Measurements from ENCODE around the gene SEPTIN6. TPM values are rescaled to one million over a fixed set of nuclear protein-coding genes. Genes with fewer than 3 reads are reported as not detected.
A peak's percentile ranks its signal among the peaks of the same experiment; 100 is the strongest.

Gene SEPTIN6
- total RNA-seq, 1 donor from 2014 or later = 24.7 TPM

DNA sequence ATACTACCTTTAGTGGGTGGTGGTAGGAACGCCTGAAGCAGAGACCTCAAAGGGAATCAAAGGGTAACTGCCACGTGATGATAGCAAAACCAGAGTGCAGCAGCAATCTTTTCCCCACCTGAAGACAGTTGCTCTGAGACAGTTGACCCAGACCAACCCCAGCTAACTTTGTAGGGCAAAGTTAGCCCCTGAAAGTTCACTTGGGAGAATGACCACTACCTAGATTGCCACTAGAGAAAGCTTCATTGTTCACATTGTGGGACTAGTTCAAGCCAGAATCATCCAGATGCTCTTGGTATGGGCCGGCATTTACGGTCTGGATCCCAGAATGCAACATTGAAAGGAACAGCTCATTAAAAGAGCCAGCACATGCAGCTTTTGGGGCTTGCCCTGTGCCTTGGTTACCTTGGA is 4.1 kb downstream of the SEPTIN6 start:
- no peak overlapping the region for H3K27ac Mint-ChIP-seq (ENCODE audit: unreplicated experiment)

DNA sequence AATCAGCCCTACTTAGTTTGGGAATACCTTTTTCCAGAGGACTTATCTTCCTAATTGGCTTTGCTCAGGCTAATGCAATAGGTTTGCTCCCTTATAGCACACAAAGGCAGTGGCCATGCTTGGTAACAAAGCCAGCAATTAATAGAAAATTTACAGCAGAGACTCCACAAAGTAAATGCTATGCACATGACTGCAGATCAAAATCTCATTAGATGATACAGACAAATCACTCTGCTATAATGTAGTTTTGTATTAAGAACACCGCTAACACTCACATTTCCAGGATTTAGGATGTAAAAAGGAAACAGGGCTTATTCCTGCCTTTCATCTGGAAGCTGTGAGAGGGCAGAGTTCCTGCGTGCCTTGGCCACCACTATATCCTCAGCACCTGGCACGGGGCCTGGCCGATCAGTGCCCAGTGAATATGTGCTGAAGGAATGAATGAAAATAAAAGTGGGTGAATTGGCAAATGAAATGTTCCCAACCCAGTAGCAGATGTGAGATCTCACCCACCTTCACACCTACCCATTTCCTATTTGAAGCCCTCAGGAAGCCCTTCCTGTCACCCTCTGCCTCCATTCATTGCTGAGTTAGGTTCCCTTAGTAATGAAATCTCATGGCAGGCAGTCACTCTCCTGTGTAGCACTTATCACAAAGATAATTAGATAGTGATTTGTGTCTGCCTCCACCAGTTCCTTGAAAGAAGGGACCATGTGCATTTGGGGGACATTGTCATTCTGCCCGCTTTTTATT is 5.1 kb downstream of the SEPTIN6 start:
- Mint-ChIP-seq H3K4me1 (ENCODE audit: low read depth, unreplicated experiment) (peaks cover 8% of the 10 kb centered on the region), H3K9me3 (ENCODE audit: unreplicated experiment) (no peaks in the 10 kb centered on the region), H3K27ac (ENCODE audit: unreplicated experiment) (no peak overlapping the region), H3K4me3 (ENCODE audit: unreplicated experiment) (no peak overlapping the region), H3K36me3 (ENCODE audit: low read depth, unreplicated experiment) (no peaks in the 10 kb centered on the region), H3K27me3 (ENCODE audit: low read depth, unreplicated experiment) (no peaks in the 10 kb centered on the region)
- Histone ChIP-seq H3K4me3 (ENCODE audit: insufficient read depth, low read depth, low read length) (no peak overlapping the region), H3K4me2 (ENCODE audit: low read length) (no peak overlapping the region), H3K4me1 (ENCODE audit: insufficient read depth, low read length) (no peaks in the 10 kb centered on the region), H4K20me1 (ENCODE audit: insufficient read depth, low read length) (no peaks in the 10 kb centered on the region), H2AFZ (ENCODE audit: low read depth, low read length) (no peak overlapping the region), H3K79me2 (ENCODE audit: insufficient read depth, low read length) (no peaks in the 10 kb centered on the region), H3K9ac (ENCODE audit: low read length) (no peak overlapping the region), H3K27ac (ENCODE audit: low read depth, low read length) (no peak overlapping the region), H3K9me3 (ENCODE audit: insufficient read depth, low read depth, low read length) (no peaks in the 10 kb centered on the region), H3K36me3 (ENCODE audit: insufficient read depth, low read length) (no peaks in the 10 kb centered on the region), H3K27me3 (ENCODE audit: insufficient read depth, low read length) (no peaks in the 10 kb centered on the region)
- DNase-seq (ENCODE audit: low read depth) (no peak), FAIRE-seq (peak; percentile 9)
- TF ChIP-seq CTCF (IDR thresholded peaks at IDR 0.05; ENCODE audit: insufficient read depth, low read depth, low read length) = no peak
- TF ChIP-seq EZH2 (IDR thresholded peaks at IDR 0.05; ENCODE audit: insufficient read depth, low read length) = no peak

More for the DNA sequence above, 4.1 kb downstream of the SEPTIN6 start:
- no peak overlapping the region for H3K4me3 ChIP-seq (ENCODE audit: insufficient read depth, low read depth, low read length)
- H3K36me3 Mint-ChIP-seq (ENCODE audit: low read depth, unreplicated experiment) = no peaks in the 10 kb centered on the region
- H2AFZ ChIP-seq (ENCODE audit: low read depth, low read length) = no peak overlapping the region
- no peaks in the 10 kb centered on the region for H4K20me1 ChIP-seq (ENCODE audit: insufficient read depth, low read length)
- H3K4me3 Mint-ChIP-seq (ENCODE audit: unreplicated experiment) = no peak overlapping the region
- no peaks in the 10 kb centered on the region for H3K4me1 ChIP-seq (ENCODE audit: insufficient read depth, low read length)
- H3K27ac ChIP-seq (ENCODE audit: low read depth, low read length) = no peak overlapping the region
- no peaks in the 10 kb centered on the region for H3K27me3 Mint-ChIP-seq (ENCODE audit: low read depth, unreplicated experiment)
- FAIRE-seq (peak; percentile 75), DNase-seq (ENCODE audit: low read depth) (no peak)
- H3K9me3 Mint-ChIP-seq (ENCODE audit: unreplicated experiment) = no peaks in the 10 kb centered on the region
- H3K9me3 ChIP-seq (ENCODE audit: insufficient read depth, low read depth, low read length) = no peaks in the 10 kb centered on the region
- no peaks in the 10 kb centered on the region for H3K27me3 ChIP-seq (ENCODE audit: insufficient read depth, low read length)
- H3K36me3 ChIP-seq (ENCODE audit: insufficient read depth, low read length) = no peaks in the 10 kb centered on the region
- peaks cover 8% of the 10 kb centered on the region for H3K4me1 Mint-ChIP-seq (ENCODE audit: low read depth, unreplicated experiment)
- H3K4me2 ChIP-seq (ENCODE audit: low read length) = no peak overlapping the region
- H3K9ac ChIP-seq (ENCODE audit: low read length) = no peak overlapping the region
- TF ChIP-seq EZH2 (IDR thresholded peaks at IDR 0.05; ENCODE audit: insufficient read depth, low read length) = no peak
- no peak for TF ChIP-seq CTCF (IDR thresholded peaks at IDR 0.05; ENCODE audit: insufficient read depth, low read depth, low read length)
- H3K79me2 ChIP-seq (ENCODE audit: insufficient read depth, low read length) = no peaks in the 10 kb centered on the region

- FAIRE-seq = no peak
- Mint-ChIP-seq H3K4me1 (ENCODE audit: low read depth, unreplicated experiment) (peaks cover 8% of the 10 kb centered on the region), H3K9me3 (ENCODE audit: unreplicated experiment) (no peaks in the 10 kb centered on the region), H3K27me3 (ENCODE audit: low read depth, unreplicated experiment) (no peaks in the 10 kb centered on the region), H3K36me3 (ENCODE audit: low read depth, unreplicated experiment) (no peaks in the 10 kb centered on the region), H3K4me3 (ENCODE audit: unreplicated experiment) (no peak overlapping the region), H3K27ac (ENCODE audit: unreplicated experiment) (no peak overlapping the region)
- no peak overlapping the region for H3K27ac ChIP-seq (ENCODE audit: low read depth, low read length)
- H3K27me3 ChIP-seq (ENCODE audit: insufficient read depth, low read length) = no peaks in the 10 kb centered on the region
- no peak overlapping the region for H3K9ac ChIP-seq (ENCODE audit: low read length)
- H3K4me1 ChIP-seq (ENCODE audit: insufficient read depth, low read length) = no peaks in the 10 kb centered on the region
- H4K20me1 ChIP-seq (ENCODE audit: insufficient read depth, low read length) = no peaks in the 10 kb centered on the region
- H3K4me2 ChIP-seq (ENCODE audit: low read length) = no peak overlapping the region
- TF ChIP-seq CTCF (IDR thresholded peaks at IDR 0.05; ENCODE audit: insufficient read depth, low read depth, low read length) (no peak), EZH2 (IDR thresholded peaks at IDR 0.05; ENCODE audit: insufficient read depth, low read length) (no peak)
- H3K9me3 ChIP-seq (ENCODE audit: insufficient read depth, low read depth, low read length) = no peaks in the 10 kb centered on the region
- H2AFZ ChIP-seq (ENCODE audit: low read depth, low read length) = no peak overlapping the region
- H3K36me3 ChIP-seq (ENCODE audit: insufficient read depth, low read length) = no peaks in the 10 kb centered on the region
- H3K4me3 ChIP-seq (ENCODE audit: insufficient read depth, low read depth, low read length) = no peak overlapping the region
- DNase-seq (ENCODE audit: low read depth) = no peak
- H3K79me2 ChIP-seq (ENCODE audit: insufficient read depth, low read length) = no peaks in the 10 kb centered on the region
Measured at GRCh38 chrX:119686087-119686691, 6.8 kb downstream of the SEPTIN6 start.

All from astrocyte (in vitro differentiated cells and primary cell).